ENCODE data around the gene GPR65. TPM values are rescaled to one million over a fixed set of nuclear protein-coding genes. Genes with fewer than 3 reads are reported as not detected.

Gene GPR65
- total and polyA plus RNA-seq, 10 of the 15 experiments (the other 5 are each of a cell fraction or from before 2014, with no cell fraction given): 4.4 to 14.7 (median 9.4) TPM

DNA sequence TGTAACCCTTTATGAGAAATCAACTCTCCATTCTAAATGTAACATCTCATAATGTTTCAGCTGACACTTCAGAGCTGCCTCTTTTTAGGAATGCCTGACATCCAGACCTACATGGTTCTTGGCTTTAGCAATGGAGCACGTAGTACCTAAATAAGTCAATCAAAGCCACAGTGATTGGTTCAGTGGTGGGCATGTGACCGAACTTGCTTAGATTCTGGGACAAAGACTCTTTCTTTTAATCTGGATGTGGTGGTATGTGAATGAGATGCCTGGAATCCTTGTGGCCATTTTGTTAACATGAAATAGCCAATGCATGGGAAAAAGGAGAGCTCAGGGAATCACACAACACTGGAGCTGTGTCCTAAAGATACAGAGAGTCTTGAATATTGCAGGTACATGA, 11.8 kb downstream of the GPR65 start (continued):
- TF ChIP-seq RELA (IDR thresholded peaks at IDR 0.05; ENCODE audit: borderline replicate concordance, partially characterized antibody) (no peak), ZNF622 (IDR thresholded peaks at IDR 0.05) (no peak), SIX5 (IDR thresholded peaks at IDR 0.05; ENCODE audit: low read depth, low read length, severe bottlenecking) (no peak), RUNX3 (IDR thresholded peaks at IDR 0.05; ENCODE audit: low read length) (no peak), TCF3 (IDR thresholded peaks at IDR 0.05; ENCODE audit: borderline replicate concordance, insufficient read depth, low read depth, low read length) (no peak), IKZF2 (IDR thresholded peaks at IDR 0.05) (no peak)

DNA sequence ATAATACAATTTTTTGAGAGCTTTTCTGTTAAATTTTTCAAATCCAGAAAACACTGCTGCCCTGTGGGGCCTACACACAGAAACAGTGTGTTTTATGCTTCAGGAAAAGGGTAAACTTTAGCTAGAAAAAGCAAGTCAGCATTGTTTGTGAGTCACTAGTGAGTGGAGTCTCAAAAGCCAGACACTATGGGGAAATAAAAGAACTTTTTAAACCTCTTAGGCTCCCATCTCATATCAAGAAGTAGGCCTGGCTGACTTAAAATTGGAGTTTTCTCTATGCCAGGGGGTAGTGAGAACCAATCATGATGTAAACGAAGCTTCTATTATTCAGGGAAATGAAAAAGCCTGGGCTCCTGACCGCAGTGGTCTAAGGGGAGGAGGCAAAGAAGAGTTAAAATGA, 12.6 kb downstream of the GPR65 start:
- H3K27me3 ChIP-seq (replicated peaks in 1 of 2; ENCODE audit: control insufficient read depth in 2 of 2, insufficient read depth in 2 of 2, low read length in 1 of 2): no peaks in the 10 kb centered on the region
- ChIA-PET SMC1A (ENCODE audit: uncharacterized antibody, unreplicated experiment) (interaction anchor here (1.0 to 4.4 kb wide), 7 partner anchors 9 to 172 kb away, joined by 4 to 43 read pairs (median 6); partner anchors contain the start of gene GALC), CTCF (interaction anchor here (0.7 to 6.9 kb wide), 11 partner anchors 9 to 217 kb away, joined by 3 to 68 read pairs (median 5); partner anchors contain the start of gene GALC), POLR2A (interaction anchor here (0.9 to 1.2 kb wide), 2 partner anchors 11 to 24 kb away, joined by 4 read pairs; partner anchors contain the start of gene GALC), RAD21 (ENCODE audit: unreplicated experiment) (interaction anchor here (0.8 to 1.0 kb wide), 2 partner anchors 72 to 172 kb away, joined by 3 to 5 read pairs; no protein-coding TSS in a partner anchor)
- no peak overlapping the region for H3K9ac ChIP-seq (ENCODE audit: control insufficient read depth, insufficient read depth, low read length)
- no peak for FAIRE-seq
- BruUV-seq (replicated peaks): no TSS peak
- in situ Hi-C loops (cut with MboI): no loop called here
- H3K36me3 ChIP-seq (ENCODE audit: control insufficient read depth in 2 of 2, insufficient read depth in 2 of 2, low read length in 1 of 2): peaks cover 0 to 2% of the 10 kb centered on the region in 2 experiments; a peak in 1 of 4 replicates
- WGBS (ENCODE audit: insufficient coverage, insufficient replicate concordance, low lambda C conversion rate, missing lambda C conversion rate): 69% methylated on average over 2 of the region's 2 CpGs
- H3K4me1 ChIP-seq (ENCODE audit: control insufficient read depth, insufficient read depth, low read length): no peaks in the 10 kb centered on the region
- H4K20me1 ChIP-seq (ENCODE audit: control insufficient read depth, insufficient read depth): no peaks in the 10 kb centered on the region
- no peak overlapping the region for H3K4me3 ChIP-seq
- ATAC-seq: no peak
- DNase-seq (ENCODE audit: low read depth, low spot score): no peak
- TF ChIP-seq CREB1 (IDR thresholded peaks at IDR 0.05; ENCODE audit: low read depth) (no peak), HCFC1 (IDR thresholded peaks at IDR 0.05; ENCODE audit: low read length) (no peak), BMI1 (IDR thresholded peaks at IDR 0.05; ENCODE audit: borderline replicate concordance) (no peak), CEBPB (IDR thresholded peaks at IDR 0.05; ENCODE audit: borderline replicate concordance in 1 of 2, low read depth in 2 of 2, low read length in 2 of 2) (no peak), PML (IDR thresholded peaks at IDR 0.05; ENCODE audit: low read length) (no peak), RAD21 (IDR thresholded peaks at IDR 0.05; ENCODE audit: insufficient read depth, low read depth, low read length) (no peak), EED (IDR thresholded peaks at IDR 0.05; ENCODE audit: low read depth) (no peak), CHD2 (IDR thresholded peaks at IDR 0.05; ENCODE audit: borderline replicate concordance, low read depth, low read length) (no peak), LARP7 (IDR thresholded peaks at IDR 0.05) (no peak)
- TF ChIP-seq, protein P1, sequence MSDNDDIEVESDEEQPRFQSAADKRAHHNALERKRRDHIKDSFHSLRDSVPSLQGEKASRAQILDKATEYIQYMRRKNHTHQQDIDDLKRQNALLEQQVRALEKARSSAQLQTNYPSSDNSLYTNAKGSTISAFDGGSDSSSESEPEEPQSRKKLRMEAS (IDR thresholded peaks at IDR 0.05; ENCODE audit: low read depth, low read length): no peak
- TF ChIP-seq, protein P2, sequence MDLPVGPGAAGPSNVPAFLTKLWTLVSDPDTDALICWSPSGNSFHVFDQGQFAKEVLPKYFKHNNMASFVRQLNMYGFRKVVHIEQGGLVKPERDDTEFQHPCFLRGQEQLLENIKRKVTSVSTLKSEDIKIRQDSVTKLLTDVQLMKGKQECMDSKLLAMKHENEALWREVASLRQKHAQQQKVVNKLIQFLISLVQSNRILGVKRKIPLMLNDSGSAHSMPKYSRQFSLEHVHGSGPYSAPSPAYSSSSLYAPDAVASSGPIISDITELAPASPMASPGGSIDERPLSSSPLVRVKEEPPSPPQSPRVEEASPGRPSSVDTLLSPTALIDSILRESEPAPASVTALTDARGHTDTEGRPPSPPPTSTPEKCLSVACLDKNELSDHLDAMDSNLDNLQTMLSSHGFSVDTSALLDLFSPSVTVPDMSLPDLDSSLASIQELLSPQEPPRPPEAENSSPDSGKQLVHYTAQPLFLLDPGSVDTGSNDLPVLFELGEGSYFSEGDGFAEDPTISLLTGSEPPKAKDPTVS (IDR thresholded peaks at IDR 0.05; ENCODE audit: low read depth, low read length): no peak
- H3K79me2 ChIP-seq (ENCODE audit: control insufficient read depth, insufficient read depth, low read length): no peaks in the 10 kb centered on the region
- no peak overlapping the region for H3K27ac ChIP-seq (ENCODE audit: control insufficient read depth, insufficient read depth)
- no peak overlapping the region for H2AFZ ChIP-seq (ENCODE audit: control insufficient read depth, low read depth, low read length)
- no peak overlapping the region for H3K4me2 ChIP-seq (ENCODE audit: control insufficient read depth, insufficient read depth)
- intact Hi-C loops (cut with micrococcal nuclease; ENCODE audit: unreplicated experiment): loop anchor here (10.0 kb wide), 1 partner anchor 367 kb away; the partner anchor contains the start of gene SPATA7
- H3K9me3 ChIP-seq (replicated peaks; ENCODE audit: control insufficient read depth, insufficient read depth, low read length): no peaks in the 10 kb centered on the region

All from GM12878 (cell line).